Karpas-422 (cell line): Measurements from ENCODE around the gene SEMA4C. TPM values are rescaled to one million over a fixed set of nuclear protein-coding genes. Genes with fewer than 3 reads are reported as not detected.

Source experiments
- DNase-seq: peaks from one replicate; pipeline ENCODE4 v3.0.0-alpha.2; 2015
- H2AFZ ChIP-seq: fragments of 200-600 bp; sonication (generic); 2 replicates; pipeline ENCODE4 v1.6.1; 2014; ENCODE audit warnings: antibody characterized with exemption, low read length, mixed read lengths
- H3K27ac ChIP-seq: fragments of 200-600 bp; sonication (generic); 2 replicates; pipeline ENCODE4 v1.5.1; 2014; ENCODE audit warnings: mild to moderate bottlenecking, low read length, moderate library complexity
- H3K27me3 ChIP-seq: fragments of 200-600 bp; sonication (generic); 2 replicates; pipeline ENCODE4 v1.6.1; 2014; ENCODE audit warnings: low read length, mixed read lengths
- H3K36me3 ChIP-seq: fragments of 200-600 bp; sonication (generic); 2 replicates; pipeline ENCODE4 v1.6.1; 2014; ENCODE audit warnings: low read length, mixed read lengths; ENCODE audit not compliant: insufficient read depth
- H3K4me1 ChIP-seq: fragments of 200-600 bp; sonication (generic); 2 replicates; pipeline ENCODE4 v1.6.1; 2014; ENCODE audit warnings: mild to moderate bottlenecking, low read length, mixed read lengths
- H3K4me2 ChIP-seq: fragments of 200-600 bp; sonication (generic); 2 replicates; pipeline ENCODE4 v1.6.1; 2014; ENCODE audit warnings: low read length, low read depth, mild to moderate bottlenecking; ENCODE audit not compliant: poor library complexity, severe bottlenecking
- H3K4me3 ChIP-seq: fragments of 200-600 bp; sonication (generic); 2 replicates; pipeline ENCODE4 v1.5.1; 2014; ENCODE audit warnings: mild to moderate bottlenecking, antibody characterized with exemption, low read length, mixed read lengths
- H3K79me2 ChIP-seq: fragments of 200-600 bp; sonication (generic); 2 replicates; pipeline ENCODE4 v1.6.1; 2014; ENCODE audit warnings: mild to moderate bottlenecking, low read length, mixed read lengths
- H3K9ac ChIP-seq: fragments of 200-600 bp; sonication (generic); 2 replicates; pipeline ENCODE4 v1.6.0; 2014; ENCODE audit warnings: low read length
- H3K9me2 ChIP-seq: fragments of 200-600 bp; sonication (generic), shearing (Covaris generic); replicated peaks from 2 replicates; pipeline ENCODE4 v1.6.0; 2014; ENCODE audit warnings: mild to moderate bottlenecking, low read length, moderate library complexity; ENCODE audit not compliant: insufficient read depth
- H3K9me3 ChIP-seq: fragments of 300-700, 200-600 bp; sonication (generic); 2 replicates; pipeline ENCODE4 v1.6.1; 2014; ENCODE audit warnings: low read length, mixed read lengths
- H4K20me1 ChIP-seq: fragments of 200-600 bp; sonication (generic); 2 replicates; pipeline ENCODE4 v1.6.1; 2014; ENCODE audit warnings: mild to moderate bottlenecking, antibody characterized with exemption, low read length, low read depth; ENCODE audit not compliant: insufficient read depth
- total RNA-seq: library from RNA; depleted of rRNA; stranded (reverse); fragments of >200 nt; shearing (Covaris generic); gene quantifications from 2 replicates; pipeline ENCODE4 v1.2.3, GENCODE V29; 2014; ENCODE audit warnings: low replicate concordance

The SEMA4C gene
- total RNA-seq, 1 experiment from 2014 or later, result 2.5 TPM

DNA sequence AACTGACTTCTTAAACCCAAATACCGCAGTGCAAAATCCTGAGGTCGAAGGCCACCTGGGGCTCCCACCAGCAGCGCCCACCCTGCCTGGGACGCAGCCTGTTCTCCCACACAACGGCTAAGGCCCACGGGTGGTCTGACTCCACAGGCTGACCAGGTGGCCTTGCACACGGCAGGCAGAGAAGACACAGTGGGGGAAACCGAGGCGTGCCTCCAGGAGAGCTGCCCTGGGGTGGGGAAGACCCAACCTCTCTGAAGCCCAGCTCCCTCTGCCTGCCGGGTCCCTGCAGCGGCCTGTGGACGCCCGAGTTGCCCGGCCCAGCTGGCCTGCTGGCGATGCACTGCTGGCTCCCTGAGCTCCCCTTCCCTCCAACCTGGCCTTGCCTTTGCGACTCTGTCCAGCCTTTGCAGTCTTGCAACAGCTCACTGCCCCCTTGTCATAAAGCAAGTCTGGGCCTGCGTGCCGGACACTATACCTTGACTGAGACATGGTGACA lies 9.7 kb upstream of the SEMA4C start:
- no peaks in the 10 kb centered on the region for H3K36me3 ChIP-seq

GRCh38 chr2:96878796-96879544 lies 9.1 kb upstream of the SEMA4C start:
- Histone ChIP-seq H4K20me1 (no peaks in the 10 kb centered on the region), H3K27me3 (no peaks in the 10 kb centered on the region), H3K4me2 (no peak overlapping the region), H3K9me2 (no peaks in the 10 kb centered on the region), H3K9me3 (no peaks in the 10 kb centered on the region), H3K27ac (no peak overlapping the region), H3K36me3 (no peaks in the 10 kb centered on the region), H3K4me3 (no peak overlapping the region), H3K79me2 (no peaks in the 10 kb centered on the region), H3K4me1 (peaks cover 8% of the 10 kb centered on the region), H3K9ac (no peak overlapping the region), H2AFZ (no peak overlapping the region)
- no peak for DNase-seq

More for the DNA sequence above, 9.7 kb upstream of the SEMA4C start:
- Histone ChIP-seq H3K4me1 (peaks cover 2% of the 10 kb centered on the region), H3K9me2 (no peaks in the 10 kb centered on the region), H3K4me3 (no peak overlapping the region), H3K79me2 (no peaks in the 10 kb centered on the region), H2AFZ (no peak overlapping the region), H3K27ac (no peak overlapping the region), H3K27me3 (no peaks in the 10 kb centered on the region), H3K4me2 (no peak overlapping the region), H3K9me3 (no peaks in the 10 kb centered on the region), H3K9ac (no peak overlapping the region), H4K20me1 (no peaks in the 10 kb centered on the region)
- DNase-seq, result no peak

DNA sequence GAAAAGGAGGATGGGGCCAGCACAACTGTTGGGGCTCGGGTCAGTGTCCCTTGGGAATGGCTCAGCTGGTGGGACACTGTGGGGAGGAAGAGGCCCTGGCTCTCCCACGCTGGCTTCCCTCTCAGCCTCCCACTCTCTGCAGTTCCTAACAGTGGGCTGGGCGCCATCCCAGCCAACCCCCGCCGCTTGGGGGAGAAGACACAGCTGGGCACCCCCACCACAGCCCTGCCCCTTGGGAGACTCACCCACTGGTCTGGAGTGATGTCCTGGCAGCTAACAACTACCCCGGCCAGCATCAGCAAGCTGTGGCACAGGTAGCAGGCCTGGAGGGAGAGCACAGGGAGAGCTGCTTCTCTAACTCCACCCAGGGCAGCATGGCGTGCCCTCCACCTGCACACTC lies 8.3 kb upstream of the SEMA4C start:
- H3K36me3 ChIP-seq, result no peaks in the 10 kb centered on the region
- no peak for DNase-seq
- no peaks in the 10 kb centered on the region for H3K27me3 ChIP-seq

GRCh38 chr2:96877631-96878092 lies 7.8 kb upstream of the SEMA4C start:
- no peak overlapping the region for H2AFZ ChIP-seq
- H3K79me2 ChIP-seq, result no peaks in the 10 kb centered on the region
- no peaks in the 10 kb centered on the region for H3K9me2 ChIP-seq
- H3K4me2 ChIP-seq, result no peak overlapping the region
- no peak overlapping the region for H3K4me3 ChIP-seq
- H3K27me3 ChIP-seq, result no peaks in the 10 kb centered on the region
- no peaks in the 10 kb centered on the region; the same call in 1 of the 2 replicates for H4K20me1 ChIP-seq
- DNase-seq, result no peak
- H3K9ac ChIP-seq, result no peak overlapping the region
- H3K27ac ChIP-seq, result no peak overlapping the region
- peaks cover 14% of the 10 kb centered on the region for H3K4me1 ChIP-seq
- no peaks in the 10 kb centered on the region for H3K9me3 ChIP-seq
- no peaks in the 10 kb centered on the region for H3K36me3 ChIP-seq

More for the DNA sequence above, 8.3 kb upstream of the SEMA4C start:
- H3K4me3 ChIP-seq, result no peak overlapping the region
- no peaks in the 10 kb centered on the region for H3K79me2 ChIP-seq
- no peaks in the 10 kb centered on the region for H4K20me1 ChIP-seq
- no peak overlapping the region for H3K27ac ChIP-seq
- H3K4me2 ChIP-seq, result no peak overlapping the region
- H2AFZ ChIP-seq, result no peak overlapping the region
- H3K9me2 ChIP-seq, result no peaks in the 10 kb centered on the region
- H3K9ac ChIP-seq, result no peak overlapping the region
- peaks cover 14% of the 10 kb centered on the region for H3K4me1 ChIP-seq
- H3K9me3 ChIP-seq, result no peaks in the 10 kb centered on the region

DNA sequence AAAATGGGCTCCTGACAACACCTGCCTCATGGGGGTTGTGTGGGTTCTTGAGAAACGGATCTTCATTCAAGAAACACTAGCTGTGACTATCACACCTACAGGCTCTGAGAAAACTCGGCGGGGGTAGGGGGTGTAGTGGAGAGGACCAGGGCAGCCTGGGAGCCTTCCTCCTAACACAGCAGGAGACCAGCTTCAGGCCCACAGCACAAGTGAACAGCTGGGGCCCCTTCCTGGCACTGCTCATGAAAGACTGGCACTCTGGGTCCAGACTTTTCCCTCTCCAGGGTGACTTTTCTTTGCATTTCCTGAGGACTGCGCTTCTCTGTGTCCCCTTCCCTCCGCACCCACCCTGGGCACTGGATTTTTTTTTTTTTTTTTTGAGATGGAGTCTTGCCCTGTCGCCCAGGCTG lies 7.2 kb upstream of the SEMA4C start:
- Histone ChIP-seq H3K27ac (no peak overlapping the region), H3K4me1 (peaks cover 14% of the 10 kb centered on the region), H3K79me2 (no peaks in the 10 kb centered on the region), H3K4me3 (no peak overlapping the region), H3K9me3 (no peaks in the 10 kb centered on the region), H3K9me2 (no peaks in the 10 kb centered on the region), H4K20me1 (no peaks in the 10 kb centered on the region; the same call in 1 of the 2 replicates), H2AFZ (no peak overlapping the region), H3K9ac (no peak overlapping the region), H3K27me3 (no peaks in the 10 kb centered on the region), H3K36me3 (no peaks in the 10 kb centered on the region), H3K4me2 (no peak overlapping the region)
- no peak for DNase-seq

GRCh38 chr2:96876269-96877041 lies 6.6 kb upstream of the SEMA4C start:
- Histone ChIP-seq H3K9me2 (no peaks in the 10 kb centered on the region), H3K79me2 (no peaks in the 10 kb centered on the region), H3K4me3 (no peak overlapping the region), H2AFZ (no peak overlapping the region), H3K27me3 (no peaks in the 10 kb centered on the region), H3K27ac (no peak overlapping the region), H3K4me2 (no peak overlapping the region), H3K9me3 (no peaks in the 10 kb centered on the region), H3K4me1 (peaks cover 14% of the 10 kb centered on the region), H3K36me3 (no peaks in the 10 kb centered on the region), H3K9ac (no peak overlapping the region), H4K20me1 (no peaks in the 10 kb centered on the region; the same call in 1 of the 2 replicates)
- no peak for DNase-seq

- Histone ChIP-seq H3K36me3 (no peaks in the 10 kb centered on the region), H3K9me3 (no peaks in the 10 kb centered on the region)
These were observed 5.8 kb upstream of the SEMA4C start for GRCh38 chr2:96875498-96876268.

More at GRCh38 chr2:96875498-96876268, 5.8 kb upstream of the SEMA4C start:
- Histone ChIP-seq H3K27me3 (no peaks in the 10 kb centered on the region), H3K4me3 (no peak overlapping the region), H4K20me1 (no peaks in the 10 kb centered on the region; the same call in 1 of the 2 replicates), H3K4me2 (no peak overlapping the region), H3K9ac (no peak overlapping the region), H2AFZ (no peak overlapping the region), H3K4me1 (peaks cover 14% of the 10 kb centered on the region), H3K9me2 (no peaks in the 10 kb centered on the region), H3K27ac (no peak overlapping the region), H3K79me2 (no peaks in the 10 kb centered on the region)
- no peak for DNase-seq
